CD4-positive, alpha-beta T cell (primary cell): ENCODE measurements around the gene MCUB. TPM values are rescaled to one million over a fixed set of nuclear protein-coding genes. Genes with fewer than 3 reads are reported as not detected.

Experiments
- ATAC-seq: fragments of 200-7000 bp; cut with Tn5 transposase; one replicate; pipeline ENCODE4 v1.10.0; 2022; ENCODE audit warnings: mild to moderate bottlenecking; ENCODE audit not compliant: poor library complexity
- CTCF ChIA-PET: fragments of 350-600 bp; sonication (Branson Sonifier 250); formaldehyde crosslinking; loops from one replicate; lab custom pipeline; 2021; ENCODE audit warnings: antibody characterized with exemption, inconsistent platforms; lab: Charles Lee
- POLR2A ChIA-PET: fragments of 350-600 bp; sonication (Branson Sonifier 250); formaldehyde crosslinking; loops from one replicate; lab custom pipeline; 2021; ENCODE audit warnings: antibody characterized with exemption, inconsistent platforms; lab: Charles Lee
- DNase-seq, 14 experiments: peaks; one replicate each; pipeline ENCODE4 v3.0.0-alpha.2; 2013 to 2020; ENCODE audit warnings: mixed read lengths in 2 of 14
- H3K27ac ChIP-seq, 2 donors: one replicate each; pipeline versions ENCODE4 v1.5.1 to v1.7.0; 2013; ENCODE audit warnings: low read length in 2 of 2, low read depth in 1 of 2, mild to moderate bottlenecking in 1 of 2
- H3K27me3 ChIP-seq, 2 experiments: 1 replicate in 1 of 2; 2 replicates in 1 of 2; pipeline versions ENCODE4 v1.6.1 to v1.7.0; 2013; ENCODE audit warnings: low read length in 2 of 2, control low read depth in 1 of 2, mild to moderate bottlenecking in 1 of 2, moderate library complexity in 1 of 2; ENCODE audit not compliant: insufficient read depth in 2 of 2, control insufficient read depth in 1 of 2
- H3K36me3 ChIP-seq: one replicate; pipeline ENCODE4 v1.6.1; 2013; ENCODE audit warnings: low read length, control low read depth; ENCODE audit not compliant: insufficient read depth
- H3K4me1 ChIP-seq: one replicate; pipeline ENCODE4 v1.6.1; 2013; ENCODE audit warnings: low read length, control low read depth; ENCODE audit not compliant: insufficient read depth
- H3K4me3 ChIP-seq: one replicate; pipeline ENCODE4 v1.5.1; 2013; ENCODE audit warnings: mild to moderate bottlenecking, low read length, moderate library complexity
- H3K9me3 ChIP-seq, 2 experiments: 1 replicate in 1 of 2; 2 replicates in 1 of 2; pipeline versions ENCODE4 v1.6.1 to v1.7.0; 2013; ENCODE audit warnings: low read length in 2 of 2, mild to moderate bottlenecking in 2 of 2, control low read depth in 1 of 2, moderate library complexity in 1 of 2; ENCODE audit not compliant: control insufficient read depth in 1 of 2, insufficient read depth in 1 of 2
- H3K27ac Mint-ChIP-seq: one replicate; pipeline ENCODE4 v1.8.0; 2020; ENCODE audit warnings: mixed read lengths
- H3K27me3 Mint-ChIP-seq: one replicate; pipeline ENCODE4 v1.8.0; 2021; ENCODE audit warnings: mixed read lengths
- H3K36me3 Mint-ChIP-seq: one replicate; pipeline ENCODE4 v1.8.0; 2021; ENCODE audit warnings: low read depth, mixed read lengths
- H3K4me1 Mint-ChIP-seq: one replicate; pipeline ENCODE4 v1.8.0; 2021; ENCODE audit warnings: low read depth, mixed read lengths
- H3K4me3 Mint-ChIP-seq: one replicate; pipeline ENCODE4 v1.8.0; 2020; ENCODE audit warnings: mild to moderate bottlenecking, mixed read lengths
- H3K9me3 Mint-ChIP-seq: one replicate; pipeline ENCODE4 v1.8.0; 2020; ENCODE audit warnings: mixed read lengths
- intact Hi-C, 2 experiments: fragments of 100-400 bp; cut with DNase I in 1 of 2; cut with micrococcal nuclease in 1 of 2; formaldehyde crosslinking; loops; one replicate each; pipeline versions ENCODE4 v1.15.1 to v1.9.0; 2023 to 2025; cut with DNase I, micrococcal nuclease
- total RNA-seq, 174 experiments: library from RNA in 2 of 174; stranded (reverse) in 2 of 174; gene quantifications; one replicate each; pipeline ENCODE4 v1.2.3 and lab custom pipeline; 2021 to 2026
- TF ChIP-seq, protein P1 (sequence below): fragments of 200-600 bp; IDR thresholded peaks from one replicate; pipeline ENCODE4 v1.8.0; 2022; ENCODE audit warnings: antibody characterized with exemption, mild to moderate bottlenecking

The MCUB gene
- total RNA-seq, 2 experiments from 2014 or later, result 98.1 to 108 TPM

GRCh38 chr4:109648266-109648996, 88.4 kb downstream of the MCUB start:
- H3K4me1 Mint-ChIP-seq, result no peaks in the 10 kb centered on the region
- H3K9me3 Mint-ChIP-seq, result peaks cover 5% of the 10 kb centered on the region
- Histone ChIP-seq H3K4me1 (peaks cover 49% of the 10 kb centered on the region), H3K27me3 (no peaks in the 10 kb centered on the region), H3K4me3 (peak overlapping the region; percentile 22), H3K36me3 (peaks cover 6% of the 10 kb centered on the region), H3K9me3 (peaks cover 9 to 14% of the 10 kb centered on the region in 2 experiments), H3K27ac (peak overlapping the region; percentile 70 to 74)
- no peak overlapping the region for H3K27ac Mint-ChIP-seq
- H3K4me3 Mint-ChIP-seq, result peak overlapping the region; percentile 85
- intact Hi-C loops, result loop anchor here in 1 of 2 experiments (1.0 to 5.0 kb wide), 3 partner anchors 36 to 87 kb away; no protein-coding TSS in a partner anchor
- peak in 5 of 14 experiments; percentile 25 to 88 (median 83) for DNase-seq
- peaks cover 32% of the 10 kb centered on the region for H3K36me3 Mint-ChIP-seq
- no peaks in the 10 kb centered on the region for H3K27me3 Mint-ChIP-seq
- ChIA-PET CTCF (interaction anchor here (0.7 to 2.3 kb wide), 4 partner anchors 10 to 215 kb away, joined by 3 to 7 read pairs (median 4); partner anchors contain the start of gene SEC24B), POLR2A (interaction anchor here (0.6 to 5.1 kb wide), 34 partner anchors 8 to 290 kb away, joined by 3 to 108 read pairs (median 4); partner anchors contain the start of genes CASP6, MCUB, PLA2G12A and SEC24B)
- TF ChIP-seq, protein P1, sequence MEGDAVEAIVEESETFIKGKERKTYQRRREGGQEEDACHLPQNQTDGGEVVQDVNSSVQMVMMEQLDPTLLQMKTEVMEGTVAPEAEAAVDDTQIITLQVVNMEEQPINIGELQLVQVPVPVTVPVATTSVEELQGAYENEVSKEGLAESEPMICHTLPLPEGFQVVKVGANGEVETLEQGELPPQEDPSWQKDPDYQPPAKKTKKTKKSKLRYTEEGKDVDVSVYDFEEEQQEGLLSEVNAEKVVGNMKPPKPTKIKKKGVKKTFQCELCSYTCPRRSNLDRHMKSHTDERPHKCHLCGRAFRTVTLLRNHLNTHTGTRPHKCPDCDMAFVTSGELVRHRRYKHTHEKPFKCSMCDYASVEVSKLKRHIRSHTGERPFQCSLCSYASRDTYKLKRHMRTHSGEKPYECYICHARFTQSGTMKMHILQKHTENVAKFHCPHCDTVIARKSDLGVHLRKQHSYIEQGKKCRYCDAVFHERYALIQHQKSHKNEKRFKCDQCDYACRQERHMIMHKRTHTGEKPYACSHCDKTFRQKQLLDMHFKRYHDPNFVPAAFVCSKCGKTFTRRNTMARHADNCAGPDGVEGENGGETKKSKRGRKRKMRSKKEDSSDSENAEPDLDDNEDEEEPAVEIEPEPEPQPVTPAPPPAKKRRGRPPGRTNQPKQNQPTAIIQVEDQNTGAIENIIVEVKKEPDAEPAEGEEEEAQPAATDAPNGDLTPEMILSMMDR, result no peak
- peak; percentile 86 for ATAC-seq

- peaks cover 6% of the 10 kb centered on the region for H3K36me3 ChIP-seq
- no peak overlapping the region for H3K27ac Mint-ChIP-seq
These were observed 89.0 kb downstream of the MCUB start for GRCh38 chr4:109648997-109649575.

More at GRCh38 chr4:109648997-109649575, 89.0 kb downstream of the MCUB start:
- peaks cover 47% of the 10 kb centered on the region for H3K4me1 ChIP-seq
- Mint-ChIP-seq H3K36me3 (peaks cover 39% of the 10 kb centered on the region), H3K9me3 (peaks cover 5% of the 10 kb centered on the region), H3K27me3 (no peaks in the 10 kb centered on the region), H3K4me3 (peak overlapping the region; percentile 74), H3K4me1 (no peaks in the 10 kb centered on the region)
- H3K9me3 ChIP-seq, result peaks cover 9 to 15% of the 10 kb centered on the region in 2 experiments
- peak overlapping the region; percentile 22 for H3K4me3 ChIP-seq
- ChIA-PET CTCF (interaction anchor here (0.7 to 0.8 kb wide), 2 partner anchors 15 to 54 kb away, joined by 3 to 4 read pairs; no protein-coding TSS in a partner anchor), POLR2A (interaction anchor here (0.6 to 5.1 kb wide), 30 partner anchors 8 to 216 kb away, joined by 3 to 108 read pairs (median 6); partner anchors contain the start of genes CASP6, MCUB, PLA2G12A and SEC24B)
- DNase-seq (peak in 3 of 14 experiments; percentile 32 to 75 (median 33)), ATAC-seq (peak; percentile 16)
- peak overlapping the region; percentile 57 to 74 for H3K27ac ChIP-seq
- H3K27me3 ChIP-seq, result no peaks in the 10 kb centered on the region
- intact Hi-C loops, result loop anchor here in 1 of 2 experiments (1.0 to 5.0 kb wide), 3 partner anchors 37 to 88 kb away; no protein-coding TSS in a partner anchor
- TF ChIP-seq, protein P1, result no peak
